ENCODE results near the gene ATG7. TPM values are rescaled to one million over a fixed set of nuclear protein-coding genes. Genes with fewer than 3 reads are reported as not detected.

Gene ATG7
- total RNA-seq, 1 experiment from 2014 or later: 29.3 TPM

GRCh38 chr3:11350374-11350773 lies 78.2 kb downstream of the ATG7 start:
- H3K9me2 ChIP-seq (ENCODE audit: insufficient read depth): no peaks in the 10 kb centered on the region
- ATAC-seq: peak; percentile 50; the same call in 1 of the 2 replicates
- peaks cover 0 to 13% of the 10 kb centered on the region in 2 experiments; a peak in 1 of 4 replicates for H3K36me3 ChIP-seq (ENCODE audit: control insufficient read depth in 1 of 2, insufficient read depth in 2 of 2, low read length in 2 of 2)
- H3K9me3 ChIP-seq (ENCODE audit: control insufficient read depth in 1 of 2, insufficient read depth in 1 of 2, low read depth in 1 of 2, low read length in 2 of 2): no peaks in the 10 kb centered on the region
- H3K4me3 ChIP-seq (replicated peaks in 1 of 2; ENCODE audit: low read depth in 1 of 2, low read length in 2 of 2): no peak overlapping the region; a peak in 1 of 4 replicates
- peaks cover 0 to 14% of the 10 kb centered on the region in 2 experiments; a peak in 1 of 4 replicates for H3K4me1 ChIP-seq (ENCODE audit: control insufficient read depth in 1 of 2, insufficient read depth in 2 of 2, low read length in 2 of 2)
- POLR2A ChIA-PET: no interaction called here
- CTCF ChIA-PET: interaction anchor here (2.0 kb wide), 1 partner anchor 15 kb away, joined by 6 read pairs; no protein-coding TSS in a partner anchor
- H3K79me2 ChIP-seq (ENCODE audit: insufficient read depth, low read length): no peaks in the 10 kb centered on the region
- H3K9ac ChIP-seq (ENCODE audit: low read length): no peak overlapping the region
- H3K4me2 ChIP-seq (ENCODE audit: low read length): peak overlapping the region; percentile 45
- TF ChIP-seq EZH2phosphoT487 (IDR thresholded peaks at IDR 0.05; ENCODE audit: borderline replicate concordance) (no peak), ZNF274 (IDR thresholded peaks at IDR 0.05; ENCODE audit: low read depth, low read length) (no peak), SRF (IDR thresholded peaks at IDR 0.05; ENCODE audit: low read depth) (no peak), POLR2A (IDR thresholded peaks at IDR 0.05; ENCODE audit: borderline replicate concordance, extremely low read depth, insufficient read depth, insufficient read length) (no peak), TCF7L2 (IDR thresholded peaks at IDR 0.05; ENCODE audit: borderline replicate concordance, extremely low read depth, insufficient read depth, insufficient read length) (no peak), YY1 (IDR thresholded peaks at IDR 0.05; ENCODE audit: extremely low read depth, insufficient replicate concordance, low read depth, low read length) (no peak), CEBPB (IDR thresholded peaks at IDR 0.05; ENCODE audit: low read depth) (no peak), ATF3 (IDR thresholded peaks at IDR 0.05) (no peak), ZFX (IDR thresholded peaks at IDR 0.05) (no peak), CBX3 (IDR thresholded peaks at IDR 0.05; ENCODE audit: low read depth) (no peak), JUND (IDR thresholded peaks at IDR 0.05) (no peak), REST (IDR thresholded peaks at IDR 0.05; ENCODE audit: low read depth) (no peak), SIN3A (IDR thresholded peaks at IDR 0.05; ENCODE audit: low read depth) (no peak), ELF1 (IDR thresholded peaks at IDR 0.05; ENCODE audit: borderline replicate concordance, low read depth) (no peak), EZH2 (IDR thresholded peaks at IDR 0.05) (no peak)
- H3K27ac ChIP-seq (ENCODE audit: low read depth, low read length): no peak overlapping the region
- no peak overlapping the region for H2AFZ ChIP-seq (ENCODE audit: low read depth, low read length, poor library complexity, severe bottlenecking)
- intact Hi-C loops (cut with micrococcal nuclease): no loop called here
- RAD21 ChIA-PET (ENCODE audit: low non-redundant PET in 1 of 2, low total read pairs in 2 of 2, uncharacterized antibody in 2 of 2, unreplicated experiment in 2 of 2): no interaction called here
- H3K27me3 ChIP-seq (ENCODE audit: insufficient read depth, low read length): no peaks in the 10 kb centered on the region
- no TSS peak for BruUV-seq (replicated peaks)
- DNase-seq (ENCODE audit: low read depth, low spot score): no peak
- no peaks in the 10 kb centered on the region for H4K20me1 ChIP-seq (ENCODE audit: insufficient read depth)

Measured in HCT116 (cell line).